ENCODE measurements around the gene VEPH1.

The VEPH1 gene

DNA sequence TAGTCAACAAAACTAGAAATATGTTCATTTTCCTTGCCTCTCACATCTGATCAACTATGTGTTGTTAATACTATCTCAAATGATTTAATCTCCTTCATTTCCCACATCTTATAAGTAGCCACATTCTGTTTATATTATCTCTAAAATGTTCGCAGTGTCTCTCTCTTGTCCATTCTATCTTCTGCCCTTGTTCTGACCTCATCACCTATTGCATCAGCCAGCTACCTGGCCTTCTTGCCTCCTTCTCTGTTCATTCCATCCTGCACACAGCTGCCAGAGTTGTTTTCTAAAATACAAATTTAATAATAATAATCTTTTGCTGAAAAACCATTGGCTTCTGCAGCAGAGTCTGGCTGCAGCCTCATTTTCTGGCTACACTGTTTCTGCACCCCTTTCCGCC is 267.9 kb downstream of the VEPH1 start:
- TF ChIP-seq, protein P1, sequence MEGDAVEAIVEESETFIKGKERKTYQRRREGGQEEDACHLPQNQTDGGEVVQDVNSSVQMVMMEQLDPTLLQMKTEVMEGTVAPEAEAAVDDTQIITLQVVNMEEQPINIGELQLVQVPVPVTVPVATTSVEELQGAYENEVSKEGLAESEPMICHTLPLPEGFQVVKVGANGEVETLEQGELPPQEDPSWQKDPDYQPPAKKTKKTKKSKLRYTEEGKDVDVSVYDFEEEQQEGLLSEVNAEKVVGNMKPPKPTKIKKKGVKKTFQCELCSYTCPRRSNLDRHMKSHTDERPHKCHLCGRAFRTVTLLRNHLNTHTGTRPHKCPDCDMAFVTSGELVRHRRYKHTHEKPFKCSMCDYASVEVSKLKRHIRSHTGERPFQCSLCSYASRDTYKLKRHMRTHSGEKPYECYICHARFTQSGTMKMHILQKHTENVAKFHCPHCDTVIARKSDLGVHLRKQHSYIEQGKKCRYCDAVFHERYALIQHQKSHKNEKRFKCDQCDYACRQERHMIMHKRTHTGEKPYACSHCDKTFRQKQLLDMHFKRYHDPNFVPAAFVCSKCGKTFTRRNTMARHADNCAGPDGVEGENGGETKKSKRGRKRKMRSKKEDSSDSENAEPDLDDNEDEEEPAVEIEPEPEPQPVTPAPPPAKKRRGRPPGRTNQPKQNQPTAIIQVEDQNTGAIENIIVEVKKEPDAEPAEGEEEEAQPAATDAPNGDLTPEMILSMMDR (IDR thresholded peaks at IDR 0.05; ENCODE audit: insufficient read depth, low read length, poor library complexity, severe bottlenecking), result no peak

DNA sequence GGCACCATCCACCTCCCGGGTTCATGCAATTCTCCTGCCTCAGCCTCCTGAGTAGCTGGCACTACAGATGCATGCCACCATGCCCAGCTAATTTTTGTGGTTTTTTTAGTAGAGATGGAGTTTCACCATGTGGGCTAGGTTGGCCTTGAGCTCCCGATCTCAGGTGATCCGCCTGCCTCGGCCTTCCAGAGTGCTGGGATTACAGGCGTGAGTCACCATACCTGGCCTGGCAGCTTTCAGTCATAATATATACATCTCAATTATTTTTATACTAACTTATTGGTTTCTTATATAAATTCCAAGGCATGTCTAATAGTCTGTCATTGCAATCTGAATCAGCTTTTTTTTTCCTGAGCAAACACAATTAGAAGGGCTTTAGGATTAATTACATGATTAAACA is 269.3 kb downstream of the VEPH1 start:
- Histone ChIP-seq H3K4me3 (replicated peaks; ENCODE audit: low read depth, low read length) (no peak overlapping the region), H3K36me3 (ENCODE audit: control insufficient read depth, insufficient read depth, low read length) (no peaks in the 10 kb centered on the region), H3K27me3 (replicated peaks; ENCODE audit: control insufficient read depth, insufficient read depth, low read length) (no peaks in the 10 kb centered on the region)
- DNase-seq (ENCODE audit: extremely low read depth, insufficient read length), result no peak
- TF ChIP-seq, protein P1 (IDR thresholded peaks at IDR 0.05; ENCODE audit: insufficient read depth, low read length, poor library complexity, severe bottlenecking), result no peak

More for the DNA sequence above, 267.9 kb downstream of the VEPH1 start:
- no peak for DNase-seq (ENCODE audit: extremely low read depth, insufficient read length)
- H3K36me3 ChIP-seq (ENCODE audit: control insufficient read depth, insufficient read depth, low read length), result no peaks in the 10 kb centered on the region
- no peaks in the 10 kb centered on the region for H3K27me3 ChIP-seq (replicated peaks; ENCODE audit: control insufficient read depth, insufficient read depth, low read length)
- H3K4me3 ChIP-seq (replicated peaks; ENCODE audit: low read depth, low read length), result no peak overlapping the region

DNA sequence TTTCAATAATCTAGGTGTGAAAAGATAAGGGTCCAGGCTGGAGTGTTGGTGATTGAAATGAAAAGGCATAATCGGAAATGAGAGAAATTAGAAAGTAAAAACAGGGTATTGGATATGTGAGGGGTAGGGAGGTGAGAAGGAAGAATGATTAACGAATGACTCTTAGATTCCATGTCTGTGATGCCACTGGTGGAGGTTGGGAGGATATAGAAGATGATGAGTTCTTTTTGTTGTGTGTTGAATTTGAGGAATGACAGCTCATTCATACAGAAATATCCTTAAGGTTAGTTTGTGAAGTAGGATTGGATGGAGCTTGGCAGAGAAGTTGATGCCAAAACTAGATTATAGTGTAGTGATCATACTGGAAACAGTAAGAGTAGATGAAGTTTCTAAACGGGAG is 271.1 kb downstream of the VEPH1 start:
- no peaks in the 10 kb centered on the region for H3K36me3 ChIP-seq (ENCODE audit: control insufficient read depth, insufficient read depth, low read length)
- no peak overlapping the region for H3K4me3 ChIP-seq (replicated peaks; ENCODE audit: low read depth, low read length)
- TF ChIP-seq, protein P1 (IDR thresholded peaks at IDR 0.05; ENCODE audit: insufficient read depth, low read length, poor library complexity, severe bottlenecking), result no peak
- no peak for DNase-seq (ENCODE audit: extremely low read depth, insufficient read length)
- H3K27me3 ChIP-seq (replicated peaks; ENCODE audit: control insufficient read depth, insufficient read depth, low read length), result no peaks in the 10 kb centered on the region

DNA sequence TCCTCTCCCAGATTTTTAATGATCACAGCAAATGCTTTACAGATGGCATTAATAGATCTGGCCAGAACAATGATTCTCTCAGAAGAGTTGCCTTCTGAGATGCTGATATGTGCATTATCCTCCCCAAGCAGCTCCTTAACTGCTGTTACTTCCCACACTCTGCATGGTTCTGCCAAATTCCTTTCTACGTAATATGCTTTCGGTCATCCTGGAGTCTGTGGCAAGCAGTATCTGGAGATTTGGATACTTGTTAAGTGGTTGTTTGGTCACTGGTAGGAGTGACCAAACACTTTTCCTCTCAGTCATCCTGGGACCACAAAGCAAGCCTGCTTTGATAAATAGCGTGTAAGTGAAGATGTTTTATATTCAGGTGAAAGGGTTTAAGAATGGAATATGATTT is 272.1 kb downstream of the VEPH1 start:
- DNase-seq (ENCODE audit: extremely low read depth, insufficient read length), result no peak

DNA sequence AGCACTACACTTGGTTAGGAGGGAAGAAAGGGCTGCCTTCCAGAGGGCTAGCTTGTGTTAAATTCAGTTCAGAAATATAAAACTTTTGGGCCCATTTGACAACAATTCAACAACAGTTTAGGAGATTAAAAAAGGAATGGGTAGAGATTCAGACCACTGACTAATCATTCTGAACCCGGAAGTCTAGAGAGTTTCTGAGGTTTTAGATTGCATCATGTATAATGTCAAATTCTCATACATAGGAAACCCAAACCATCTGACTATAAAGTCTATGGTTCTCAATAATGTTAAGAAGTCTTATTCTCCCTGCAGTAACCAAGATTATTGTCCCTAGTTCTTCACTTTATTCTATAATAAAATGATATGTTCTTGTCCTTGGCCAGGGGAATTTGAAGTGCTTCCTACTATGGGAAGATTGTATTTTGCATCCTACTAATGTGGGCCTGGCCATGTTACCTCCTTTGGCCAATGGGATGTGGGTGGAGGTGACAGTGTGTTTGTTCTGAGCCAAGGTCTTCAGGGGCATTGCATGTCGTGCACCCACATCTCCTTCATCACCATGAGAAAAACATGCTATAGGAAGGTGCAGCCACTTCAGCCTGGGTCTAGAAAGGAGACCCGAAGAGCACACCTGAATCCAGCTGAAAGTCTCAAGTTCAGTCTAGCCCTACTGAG is 276.9 kb downstream of the VEPH1 start:
- TF ChIP-seq, protein P1 (IDR thresholded peaks at IDR 0.05; ENCODE audit: insufficient read depth, low read length, poor library complexity, severe bottlenecking), result no peak
- Histone ChIP-seq H3K36me3 (ENCODE audit: control insufficient read depth, insufficient read depth, low read length) (no peaks in the 10 kb centered on the region), H3K4me3 (replicated peaks; ENCODE audit: low read depth, low read length) (no peak overlapping the region), H3K27me3 (replicated peaks; ENCODE audit: control insufficient read depth, insufficient read depth, low read length) (no peaks in the 10 kb centered on the region)
- no peak for DNase-seq (ENCODE audit: extremely low read depth, insufficient read length)

More for the DNA sequence above, 272.1 kb downstream of the VEPH1 start:
- TF ChIP-seq, protein P1 (IDR thresholded peaks at IDR 0.05; ENCODE audit: insufficient read depth, low read length, poor library complexity, severe bottlenecking), result no peak
- no peaks in the 10 kb centered on the region for H3K36me3 ChIP-seq (ENCODE audit: control insufficient read depth, insufficient read depth, low read length)
- H3K4me3 ChIP-seq (replicated peaks; ENCODE audit: low read depth, low read length), result no peak overlapping the region
- no peaks in the 10 kb centered on the region for H3K27me3 ChIP-seq (replicated peaks; ENCODE audit: control insufficient read depth, insufficient read depth, low read length)

DNA sequence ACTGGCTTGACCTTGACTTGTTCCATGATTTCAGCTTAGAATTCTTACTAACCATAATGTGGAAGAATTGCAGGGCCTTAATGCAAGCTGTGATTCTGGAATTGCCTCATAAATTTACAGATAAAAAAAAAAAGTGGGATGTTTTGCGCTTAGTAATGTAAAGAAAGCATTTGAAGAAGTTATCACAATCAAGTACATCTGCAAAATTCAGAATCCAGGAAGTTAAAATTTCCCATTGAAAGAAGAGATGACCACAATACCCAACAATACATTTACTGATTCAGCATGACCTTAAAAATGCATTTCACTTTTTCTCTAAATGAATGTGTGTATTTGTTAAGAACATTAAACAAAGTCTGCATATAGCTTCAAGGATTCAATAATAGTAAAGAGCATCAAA is 278.2 kb downstream of the VEPH1 start:
- no peaks in the 10 kb centered on the region for H3K27me3 ChIP-seq (replicated peaks; ENCODE audit: control insufficient read depth, insufficient read depth, low read length)

More for the DNA sequence above, 278.2 kb downstream of the VEPH1 start:
- H3K4me3 ChIP-seq (replicated peaks; ENCODE audit: low read depth, low read length), result no peak overlapping the region
- no peaks in the 10 kb centered on the region for H3K36me3 ChIP-seq (ENCODE audit: control insufficient read depth, insufficient read depth, low read length)
- no peak for DNase-seq (ENCODE audit: extremely low read depth, insufficient read length)
- TF ChIP-seq, protein P1 (IDR thresholded peaks at IDR 0.05; ENCODE audit: insufficient read depth, low read length, poor library complexity, severe bottlenecking), result no peak

All from GM06990 (cell line).